Stomach (tissue), 9 donors: ENCODE results near the gene EXOC1. TPM values are rescaled to one million over a fixed set of nuclear protein-coding genes. Genes with fewer than 3 reads are reported as not detected.

Experiments
- DNase-seq, 2 donors: peaks; one replicate each; pipeline versions ENCODE4 v3.0.0 to v3.0.0-alpha.2; 2013 to 2019
- H3K27ac ChIP-seq, 5 donors: fragments of 200-600 bp in 4 of 5; sonication (generic) in 4 of 5; one replicate each; pipeline ENCODE4 v1.5.1; 2013 to 2019; ENCODE audit warnings: mild to moderate bottlenecking in 1 of 5, moderate library complexity in 1 of 5
- H3K27me3 ChIP-seq, 3 donors: fragments of 200-600 bp; sonication (generic); one replicate each; pipeline ENCODE4 v1.5.1; 2017 to 2019; ENCODE audit warnings: mixed run types in 1 of 3
- H3K36me3 ChIP-seq, 4 donors: fragments of 200-600 bp; sonication (generic); 1 replicate in 3 of 4; 2 replicates in 1 of 4; pipeline ENCODE4 v1.5.1; 2016 to 2019
- H3K4me1 ChIP-seq, 4 donors: fragments of 200-600 bp; sonication (generic); one replicate each; pipeline ENCODE4 v1.5.1; 2016 to 2019
- H3K4me3 ChIP-seq, 4 donors: fragments of 200-600 bp; sonication (generic) in 3 of 4; one replicate each; pipeline ENCODE4 v1.5.1; 2016 to 2019; ENCODE audit warnings: mild to moderate bottlenecking in 1 of 4
- H3K9me3 ChIP-seq, 4 donors: fragments of 200-600 bp; sonication (generic); one replicate each; pipeline ENCODE4 v1.5.1; 2016 to 2019
- CTCF ChIP-seq, 7 experiments: fragments of 450-650 bp in 4 of 7; fragments of 200-600 bp in 3 of 7; sonication (generic) in 3 of 7; IDR thresholded peaks; one replicate each; pipeline ENCODE4 v1.5.1; 2016 to 2019; ENCODE audit warnings: antibody characterized with exemption in 7 of 7, control low read depth in 2 of 7, mild to moderate bottlenecking in 1 of 7
- EP300 ChIP-seq: sonication (generic); formaldehyde crosslinking; IDR thresholded peaks from one replicate; pipeline ENCODE4 v1.6.1; 2017; ENCODE audit warnings: antibody characterized with exemption
- POLR2A ChIP-seq, 4 donors: fragments of 450-650 bp; IDR thresholded peaks; one replicate each; pipeline ENCODE4 v1.6.1; 2016; ENCODE audit warnings: antibody characterized with exemption in 4 of 4, control low read depth in 2 of 4, mild to moderate bottlenecking in 1 of 4, moderate library complexity in 1 of 4
- POLR2AphosphoS5 ChIP-seq, 3 donors: sonication (generic); formaldehyde crosslinking; IDR thresholded peaks; one replicate each; pipeline ENCODE4 v1.6.1; 2016; ENCODE audit warnings: antibody characterized with exemption in 3 of 3
- WGBS, 5 donors: extraction: QIAGEN DNeasy Blood & Tissue Kit in 3 of 5; methylation state at CpG; one replicate each; pipeline versions ENCODE4 v1.1.5 to v1.1.7; 2013 to 2018; 5-methylcytosine and 5-hydroxymethylcytosine counted together
- intact Hi-C: fragments of 100-400 bp; cut with DNase I; formaldehyde crosslinking; loops from one replicate; pipeline ENCODE4 v1.15.1; 2023; ENCODE audit warnings: low total_unique reads
- polyA plus RNA-seq, 3 donors: library from polyadenylated mRNA; stranded (reverse); fragments of 200-250 nt; gene quantifications; one replicate each; pipeline ENCODE4 v1.2.3, GENCODE V29; 2013
- total RNA-seq, 5 donors: library from RNA; depleted of rRNA; stranded (reverse); fragments of >200 nt; gene quantifications; one replicate each; pipeline versions ENCODE4 v1.1.0 to v1.2.3, GENCODE V29; 2014 to 2016
- donor health status: healthy with polysubstance abuse.
- donor health status: Bipolar disorder and iron deficiency.
- donor health status: healthy.

The EXOC1 gene
- total and polyA plus RNA-seq, 8 donors = 10.1 to 174 (median 26.2) TPM

DNA sequence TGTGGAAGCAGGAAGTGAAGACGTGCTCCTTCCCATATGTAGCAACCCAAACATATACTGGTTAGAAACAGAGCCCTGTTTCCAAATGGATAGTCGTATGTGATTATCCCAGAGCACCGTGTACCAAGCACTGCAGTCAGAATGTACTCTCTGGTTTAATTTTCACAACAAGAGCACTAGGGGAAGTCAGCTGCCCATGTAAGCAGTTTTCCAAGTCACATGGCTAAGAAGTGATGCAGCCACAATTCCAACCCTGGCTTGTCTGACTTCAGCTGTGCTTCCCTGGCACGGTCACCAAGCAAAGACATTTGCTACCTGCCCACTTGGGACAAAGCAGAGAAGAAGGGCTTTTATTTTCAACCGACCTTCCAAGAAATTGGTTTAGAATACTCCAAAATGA lies 67.1 kb downstream of the EXOC1 start:
- WGBS, 5 donors = 63 to 79% (median 69%) methylated on average over 5 of the region's 5 CpGs
- no peak for DNase-seq

GRCh38 chr4:55921093-55921492 lies 67.6 kb downstream of the EXOC1 start:
- Histone ChIP-seq H3K27ac (no peak overlapping the region), H3K27me3 (no peaks in the 10 kb centered on the region), H3K9me3 (no peaks in the 10 kb centered on the region), H3K4me1 (no peaks in the 10 kb centered on the region), H3K4me3 (no peak overlapping the region), H3K36me3 (no peaks in the 10 kb centered on the region)
- DNase-seq = no peak
- WGBS, 5 donors = 74 to 84% (median 77%) methylated on average over 3 of the region's 3 CpGs
- TF ChIP-seq POLR2A (IDR thresholded peaks at IDR 0.05) = no peak
- TF ChIP-seq EP300 = no peak
- TF ChIP-seq POLR2AphosphoS5 (IDR thresholded peaks at IDR 0.05) = no peak
- no peak for TF ChIP-seq CTCF (IDR thresholded peaks at IDR 0.05)
- intact Hi-C loops = no loop called here

More for the DNA sequence above, 67.1 kb downstream of the EXOC1 start:
- intact Hi-C loops = no loop called here
- Histone ChIP-seq H3K4me1 (no peaks in the 10 kb centered on the region), H3K27ac (no peak overlapping the region), H3K27me3 (no peaks in the 10 kb centered on the region), H3K4me3 (no peak overlapping the region), H3K9me3 (no peaks in the 10 kb centered on the region), H3K36me3 (no peaks in the 10 kb centered on the region)
- TF ChIP-seq CTCF (IDR thresholded peaks at IDR 0.05) (no peak), EP300 (no peak), POLR2AphosphoS5 (IDR thresholded peaks at IDR 0.05) (no peak)

GRCh38 chr4:55925241-55925640 lies 71.8 kb downstream of the EXOC1 start:
- H3K36me3 ChIP-seq = no peaks in the 10 kb centered on the region
- no peaks in the 10 kb centered on the region for H3K27me3 ChIP-seq
- H3K9me3 ChIP-seq = no peaks in the 10 kb centered on the region
- H3K4me3 ChIP-seq = no peak overlapping the region
- TF ChIP-seq POLR2A (IDR thresholded peaks at IDR 0.05) = no peak
- no peak for TF ChIP-seq POLR2AphosphoS5 (IDR thresholded peaks at IDR 0.05)
- no peak overlapping the region for H3K27ac ChIP-seq
- WGBS, 5 donors = 79 to 84% (median 82%) methylated on average over 4 of the region's 4 CpGs
- no peak for DNase-seq
- intact Hi-C loops = no loop called here
- no peaks in the 10 kb centered on the region for H3K4me1 ChIP-seq

DNA sequence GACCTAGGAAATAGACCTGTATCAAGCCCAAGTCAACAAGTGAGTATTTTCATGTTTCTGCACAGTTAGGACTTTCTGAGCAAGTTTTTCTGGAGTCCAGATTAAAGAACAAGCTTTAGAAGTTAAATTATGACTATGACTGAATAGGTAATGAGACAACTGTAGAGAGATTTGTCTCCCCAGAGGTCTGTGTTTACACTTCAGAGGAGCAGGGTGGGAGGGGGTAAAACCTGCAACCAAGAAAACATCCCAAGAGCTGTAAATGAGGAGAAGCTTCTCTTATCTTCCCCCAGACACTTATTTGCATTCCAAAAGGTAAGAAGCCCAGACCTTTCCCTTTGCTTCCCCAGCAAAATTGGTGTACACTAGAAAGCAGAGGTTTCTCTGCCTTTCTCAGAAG lies 73.2 kb downstream of the EXOC1 start:
- TF ChIP-seq POLR2A (IDR thresholded peaks at IDR 0.05) (no peak), EP300 (no peak), CTCF (IDR thresholded peaks at IDR 0.05) (no peak), POLR2AphosphoS5 (IDR thresholded peaks at IDR 0.05) (no peak)
- intact Hi-C loops = no loop called here
- Histone ChIP-seq H3K27me3 (no peaks in the 10 kb centered on the region), H3K4me1 (no peaks in the 10 kb centered on the region), H3K9me3 (no peaks in the 10 kb centered on the region), H3K4me3 (no peak overlapping the region), H3K27ac (no peak overlapping the region), H3K36me3 (no peaks in the 10 kb centered on the region)
- no peak for DNase-seq

- no peak for DNase-seq
- H3K9me3 ChIP-seq = no peaks in the 10 kb centered on the region
- 67 to 87% (median 78%) methylated on average over 2 of the region's 2 CpGs for WGBS, 5 donors
- TF ChIP-seq POLR2A (IDR thresholded peaks at IDR 0.05) (no peak), EP300 (no peak), CTCF (IDR thresholded peaks at IDR 0.05) (no peak), POLR2AphosphoS5 (IDR thresholded peaks at IDR 0.05) (no peak)
- H3K4me3 ChIP-seq = no peak overlapping the region
- no peaks in the 10 kb centered on the region for H3K4me1 ChIP-seq
- no peak overlapping the region for H3K27ac ChIP-seq
- intact Hi-C loops = no loop called here
- H3K36me3 ChIP-seq = no peaks in the 10 kb centered on the region
- H3K27me3 ChIP-seq = no peaks in the 10 kb centered on the region
Observed at GRCh38 chr4:55927803-55928437, 74.5 kb downstream of the EXOC1 start.
